Fibroblast of peridontal ligament (primary cell): ENCODE measurements around the gene GALNT9.
"Not testable (repeated sequence)": the region's sequence is repeated elsewhere in the genome, so short reads cannot be mapped to it uniquely, and the experiment has no call there.

ENCODE experiments used
- DNase-seq: peaks from one replicate; pipeline ENCODE4 v3.0.0-alpha.2; 2010; ENCODE audit errors: extremely low read depth

The GALNT9 gene

GRCh38 chr12:132197581-132198354 is 131.6 kb downstream of the GALNT9 start:
- no peak for DNase-seq

- no peak for DNase-seq
Measured at GRCh38 chr12:132196873-132197390, 132.5 kb downstream of the GALNT9 start.

GRCh38 chr12:132196038-132196872 is 133.1 kb downstream of the GALNT9 start:
- no peak for DNase-seq

- DNase-seq: not testable (repeated sequence)
Measured at GRCh38 chr12:132195242-132195641, 134.1 kb downstream of the GALNT9 start.

- no peak for DNase-seq
Measured at GRCh38 chr12:132194556-132194955, 134.8 kb downstream of the GALNT9 start.

GRCh38 chr12:132194056-132194455 is 135.3 kb downstream of the GALNT9 start:
- DNase-seq: no peak

GRCh38 chr12:132191715-132192553 is 137.5 kb downstream of the GALNT9 start:
- no peak for DNase-seq

GRCh38 chr12:132190834-132191500 is 138.4 kb downstream of the GALNT9 start:
- DNase-seq: no peak

GRCh38 chr12:132190012-132190755 is 139.2 kb downstream of the GALNT9 start:
- no peak for DNase-seq

- peak; percentile 72 for DNase-seq
Measured at GRCh38 chr12:132189378-132190011, 139.9 kb downstream of the GALNT9 start.

- no peak for DNase-seq
Measured at GRCh38 chr12:132188916-132189325, 140.5 kb downstream of the GALNT9 start.

GRCh38 chr12:132188451-132188901 is 140.9 kb downstream of the GALNT9 start:
- no peak for DNase-seq

- DNase-seq: no peak
Measured at GRCh38 chr12:132187646-132188450, 141.5 kb downstream of the GALNT9 start.

- DNase-seq: no peak
Measured at GRCh38 chr12:132186857-132187620, 142.3 kb downstream of the GALNT9 start.

- DNase-seq: no peak
Measured at GRCh38 chr12:132186208-132186856, 143.1 kb downstream of the GALNT9 start.

GRCh38 chr12:132185705-132186104 is 143.7 kb downstream of the GALNT9 start:
- no peak for DNase-seq

GRCh38 chr12:132182711-132183365 is 146.6 kb downstream of the GALNT9 start:
- no peak for DNase-seq
